ENCODE results near the gene MYO1C. TPM values are rescaled to one million over a fixed set of nuclear protein-coding genes. Genes with fewer than 3 reads are reported as not detected.

The MYO1C gene
- total RNA-seq, 6 experiments from 2014 or later: 310 to 400 (median 328) TPM

GRCh38 chr17:1431631-1432104, 60.8 kb downstream of the MYO1C start:
- peaks cover 2% of the 10 kb centered on the region for H3K27me3 Mint-ChIP-seq (ENCODE audit: insufficient read depth)
- DNase-seq: no peak
- H3K4me3 Mint-ChIP-seq: no peak overlapping the region
- no peak for TF ChIP-seq CTCF (IDR thresholded peaks at IDR 0.05)
- H3K4me1 Mint-ChIP-seq (ENCODE audit: low read depth): peaks cover 26% of the 10 kb centered on the region
- H3K27ac Mint-ChIP-seq: peak overlapping the region; percentile 40; the same call in 1 of the 2 replicates
- no peaks in the 10 kb centered on the region for H3K9me3 Mint-ChIP-seq
- peaks cover 35% of the 10 kb centered on the region for H3K36me3 Mint-ChIP-seq (ENCODE audit: low read depth)

GRCh38 chr17:1423456-1424135, 68.9 kb downstream of the MYO1C start:
- DNase-seq: no peak
- Mint-ChIP-seq H3K4me3 (peak overlapping the region; percentile 75), H3K9me3 (no peaks in the 10 kb centered on the region), H3K27me3 (ENCODE audit: insufficient read depth) (no peaks in the 10 kb centered on the region), H3K4me1 (ENCODE audit: low read depth) (peaks cover 42% of the 10 kb centered on the region), H3K27ac (peak overlapping the region; percentile 81), H3K36me3 (ENCODE audit: low read depth) (peaks cover 22% of the 10 kb centered on the region)
- TF ChIP-seq CTCF (IDR thresholded peaks at IDR 0.05): no peak

- peak; percentile 92 for DNase-seq
- no peak for TF ChIP-seq CTCF (IDR thresholded peaks at IDR 0.05)
- Mint-ChIP-seq H3K4me1 (ENCODE audit: low read depth) (peaks cover 42% of the 10 kb centered on the region), H3K4me3 (peak overlapping the region; percentile 75), H3K27ac (peak overlapping the region; percentile 81), H3K36me3 (ENCODE audit: low read depth) (peaks cover 25% of the 10 kb centered on the region), H3K9me3 (no peaks in the 10 kb centered on the region), H3K27me3 (ENCODE audit: insufficient read depth) (no peaks in the 10 kb centered on the region)
Measured at GRCh38 chr17:1422885-1423284, 69.6 kb downstream of the MYO1C start.

GRCh38 chr17:1421470-1421869, 71.0 kb downstream of the MYO1C start:
- no peak for TF ChIP-seq CTCF (IDR thresholded peaks at IDR 0.05)
- Mint-ChIP-seq H3K4me3 (no peak overlapping the region), H3K4me1 (ENCODE audit: low read depth) (peaks cover 42% of the 10 kb centered on the region), H3K9me3 (no peaks in the 10 kb centered on the region), H3K36me3 (ENCODE audit: low read depth) (peaks cover 27% of the 10 kb centered on the region), H3K27ac (peak overlapping the region; percentile 42), H3K27me3 (ENCODE audit: insufficient read depth) (no peaks in the 10 kb centered on the region)
- DNase-seq: no peak

GRCh38 chr17:1420981-1421380, 71.5 kb downstream of the MYO1C start:
- H3K4me1 Mint-ChIP-seq (ENCODE audit: low read depth): peaks cover 39% of the 10 kb centered on the region
- H3K36me3 Mint-ChIP-seq (ENCODE audit: low read depth): peaks cover 27% of the 10 kb centered on the region
- H3K27me3 Mint-ChIP-seq (ENCODE audit: insufficient read depth): no peaks in the 10 kb centered on the region

More at GRCh38 chr17:1420981-1421380, 71.5 kb downstream of the MYO1C start:
- no peak for DNase-seq
- H3K4me3 Mint-ChIP-seq: no peak overlapping the region
- H3K27ac Mint-ChIP-seq: no peak overlapping the region
- TF ChIP-seq CTCF (IDR thresholded peaks at IDR 0.05): no peak
- no peaks in the 10 kb centered on the region for H3K9me3 Mint-ChIP-seq

Data from HFFc6 (cell line).